Stimulated activated CD4-positive, alpha-beta T cell treated with anti-CD3 and anti-CD28 coated beads, Interleukin-2, amount 100 ng/mL, for 24 hours (primary cell): ENCODE results near the gene FOXP3.

Experiments
- DNase-seq, 2 donors: peaks; one replicate each; pipeline ENCODE4 v3.0.0-alpha.2; 2020

The FOXP3 gene

DNA sequence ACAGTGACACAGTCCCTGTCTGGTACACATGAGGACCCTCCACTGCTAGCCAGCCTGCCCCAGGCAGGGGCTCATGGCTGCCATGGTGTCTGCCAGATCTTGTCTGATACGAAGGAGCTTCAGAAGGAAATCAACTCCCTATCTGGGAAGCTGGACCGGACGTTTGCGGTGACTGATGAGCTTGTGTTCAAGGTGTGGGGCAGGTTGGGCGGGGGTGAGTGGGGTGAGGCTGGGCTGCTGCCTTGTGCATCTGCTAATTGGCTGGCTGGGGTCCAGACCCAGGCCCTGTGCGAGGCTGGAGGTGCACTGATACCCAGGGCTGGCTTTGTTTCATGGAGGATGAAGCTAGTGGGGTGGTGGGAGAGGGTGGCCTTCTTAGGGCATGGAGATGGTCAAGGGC lies 15.4 kb downstream of the FOXP3 start:
- DNase-seq: no peak

DNA sequence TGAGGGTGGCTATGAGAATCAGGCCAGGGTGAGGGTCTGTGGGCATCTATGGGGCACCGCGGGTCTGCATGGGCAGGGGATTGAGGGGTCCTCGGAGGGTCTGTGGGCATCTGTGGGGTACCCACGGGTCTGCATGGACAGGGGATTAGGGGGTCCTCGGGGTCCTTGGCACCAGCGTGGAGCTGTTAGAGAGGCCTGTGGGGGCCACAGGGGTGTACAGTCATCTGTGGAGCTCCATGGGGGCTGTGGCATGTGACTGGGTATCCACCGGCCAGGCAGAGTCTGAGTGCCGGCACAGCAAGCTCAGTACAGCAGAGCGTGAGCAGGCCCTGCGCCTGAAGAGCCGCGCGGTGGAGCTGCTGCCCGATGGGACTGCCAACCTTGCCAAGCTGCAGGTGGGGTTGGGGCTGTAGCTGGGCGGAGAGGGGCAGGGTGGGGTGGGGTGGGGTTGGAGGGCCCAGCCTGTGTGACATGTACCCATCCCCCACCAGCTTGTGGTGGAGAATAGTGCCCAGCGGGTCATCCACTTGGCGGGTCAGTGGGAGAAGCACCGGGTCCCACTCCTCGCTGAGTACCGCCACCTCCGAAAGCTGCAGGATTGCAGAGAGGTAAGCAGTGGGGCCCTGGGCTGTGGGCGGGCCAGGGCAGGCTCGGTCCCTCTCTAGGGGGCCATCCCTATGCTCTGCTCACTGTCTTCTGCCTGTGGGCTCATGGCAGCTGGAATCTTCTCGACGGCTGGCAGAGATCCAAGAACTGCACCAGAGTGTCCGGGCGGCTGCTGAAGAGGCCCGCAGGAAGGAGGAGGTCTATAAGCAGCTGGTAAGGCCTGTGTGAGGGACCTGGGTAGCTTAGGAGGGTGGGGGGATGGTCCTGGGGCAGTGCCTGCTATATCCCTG lies 16.3 kb downstream of the FOXP3 start:
- DNase-seq: no peak

DNA sequence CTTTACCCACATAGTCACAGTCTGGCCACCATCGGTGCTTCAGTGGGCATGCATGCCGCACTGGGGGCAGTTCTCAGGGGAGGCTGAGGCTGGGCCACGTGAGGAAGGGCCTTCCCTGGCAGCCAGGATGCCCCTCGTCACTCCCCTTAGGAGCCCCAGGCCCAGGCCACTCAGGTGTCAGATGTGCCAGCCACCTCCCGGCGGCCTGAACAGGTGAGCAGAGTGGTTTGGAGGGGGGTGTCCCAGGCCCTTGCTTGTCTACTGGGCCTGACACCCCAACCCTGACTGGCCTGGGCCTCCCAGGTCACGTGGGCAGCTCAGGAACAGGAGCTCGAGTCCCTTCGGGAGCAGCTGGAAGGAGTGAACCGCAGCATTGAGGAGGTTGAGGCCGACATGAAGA lies 17.2 kb downstream of the FOXP3 start:
- DNase-seq: no peak

DNA sequence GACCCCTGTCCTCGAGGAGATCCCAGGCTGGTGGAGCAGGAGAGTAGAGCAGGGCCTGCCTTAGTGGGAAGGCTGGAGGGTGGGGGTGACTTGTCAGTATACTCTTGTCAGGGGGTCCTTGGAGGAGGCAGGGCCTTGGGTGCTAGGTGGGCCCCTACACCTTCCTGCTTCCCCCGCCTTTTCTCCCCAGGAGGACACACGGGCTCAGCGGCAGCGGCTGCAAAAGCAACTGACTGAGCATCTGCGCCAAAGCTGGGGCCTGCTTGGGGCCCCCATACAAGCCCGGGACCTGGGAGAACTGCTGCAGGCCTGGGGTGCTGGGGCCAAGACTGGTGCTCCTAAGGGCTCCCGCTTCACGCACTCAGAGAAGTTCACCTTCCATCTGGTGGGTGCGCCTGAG lies 18.0 kb downstream of the FOXP3 start:
- no peak for DNase-seq

DNA sequence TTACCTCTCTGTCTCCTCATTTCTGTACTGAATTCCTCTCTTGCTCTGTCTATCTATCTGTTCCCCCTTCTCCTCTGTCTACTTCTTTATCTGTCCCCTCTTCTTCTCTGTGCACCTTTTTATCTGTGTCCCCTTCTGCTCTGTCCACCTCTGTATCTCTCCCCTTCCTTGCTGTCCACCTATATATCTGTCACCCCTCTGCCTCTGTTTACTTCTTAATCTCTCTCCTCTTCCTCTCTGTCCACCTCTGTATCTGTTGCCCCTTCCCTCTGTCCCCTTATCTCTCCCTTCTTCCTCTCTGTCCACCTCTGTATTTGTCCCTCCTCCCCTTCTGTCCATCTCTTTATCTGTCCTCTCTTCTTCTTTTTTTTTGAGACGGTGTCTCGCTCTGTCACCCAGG lies 20.3 kb downstream of the FOXP3 start:
- DNase-seq: no peak

DNA sequence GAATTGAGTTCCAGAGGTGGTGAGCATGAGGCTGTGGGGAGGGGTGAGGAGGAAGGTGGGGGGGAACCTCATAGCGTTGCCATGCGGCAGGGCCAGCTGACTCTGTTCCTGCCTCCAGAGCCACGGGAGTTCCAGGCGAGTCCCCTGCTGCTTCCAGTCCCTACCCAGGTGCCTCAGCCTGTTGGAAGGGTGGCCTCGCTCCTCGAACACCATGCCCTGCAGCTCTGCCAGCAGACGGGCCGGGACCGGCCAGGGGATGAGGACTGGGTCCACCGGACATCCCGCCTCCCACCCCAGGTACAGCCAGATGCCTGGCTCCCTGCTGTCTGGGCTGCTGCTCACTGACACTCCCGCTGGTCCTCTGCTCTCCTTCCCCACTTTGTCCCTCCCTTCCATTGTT lies 21.3 kb downstream of the FOXP3 start:
- no peak for DNase-seq

DNA sequence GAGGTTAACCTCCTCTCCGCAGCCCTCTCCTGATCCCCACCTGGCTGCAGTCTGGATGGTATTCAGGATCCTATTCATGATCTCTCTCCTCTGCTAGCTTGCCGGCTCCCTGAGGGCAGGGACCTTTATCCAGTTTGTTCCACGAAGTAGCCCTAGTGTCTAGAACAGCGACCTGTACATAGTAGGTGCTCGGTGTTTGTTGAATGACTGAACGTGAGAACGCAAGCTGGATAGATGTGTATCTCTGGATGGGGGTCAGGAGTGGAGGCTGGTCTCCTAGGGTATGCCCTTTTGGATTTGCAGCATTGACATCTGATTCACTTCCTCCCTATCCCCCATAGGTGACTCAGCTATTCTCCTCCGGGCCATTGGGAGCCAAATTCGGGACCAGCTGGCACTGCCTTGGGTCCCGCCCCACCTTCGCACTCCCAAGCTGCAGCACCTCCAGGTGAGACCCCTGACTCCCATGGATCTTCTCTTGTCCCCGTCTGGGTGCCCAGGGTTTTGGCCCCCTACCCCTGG lies 21.9 kb downstream of the FOXP3 start:
- DNase-seq: no peak

DNA sequence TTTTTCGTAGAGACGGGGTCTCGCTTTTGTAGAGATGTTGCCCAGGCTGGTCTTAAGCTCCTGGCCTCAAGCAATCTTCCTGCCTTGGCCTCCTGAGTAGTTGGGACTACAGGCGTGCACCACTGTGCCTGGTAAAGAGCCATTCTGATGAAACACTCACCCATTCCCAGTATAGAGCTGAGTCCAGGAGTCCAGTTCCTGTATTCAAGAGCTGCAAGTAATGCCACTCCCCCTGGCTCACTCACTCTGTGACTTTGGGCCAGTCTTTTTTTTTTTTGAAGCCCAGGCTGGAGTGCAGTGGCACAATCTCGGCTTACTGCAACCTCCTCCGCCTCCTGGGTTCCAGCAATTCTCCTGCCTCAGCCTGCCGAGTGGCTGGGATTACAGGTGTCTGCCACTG lies 25.8 kb downstream of the FOXP3 start:
- no peak for DNase-seq

DNA sequence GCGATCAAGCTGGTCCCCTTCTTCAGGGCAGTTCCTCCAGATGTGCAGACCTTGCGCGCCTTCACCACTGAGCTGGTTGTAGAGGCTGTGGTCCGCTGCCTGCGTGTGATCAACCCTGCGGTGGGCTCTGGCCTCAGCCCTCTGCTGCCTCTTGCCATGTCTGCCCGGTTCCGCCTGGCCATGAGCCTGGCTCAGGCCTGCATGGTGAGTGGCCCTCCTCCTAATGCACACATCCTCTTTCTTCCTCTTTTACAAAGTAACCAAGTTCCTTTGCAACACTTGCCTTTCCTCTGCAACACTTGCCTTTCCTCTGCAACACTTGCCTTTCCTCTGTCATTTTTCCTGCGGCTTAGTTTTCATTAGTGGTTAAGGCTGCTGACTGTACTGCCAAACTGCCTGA lies 27.4 kb downstream of the FOXP3 start:
- no peak for DNase-seq

DNA sequence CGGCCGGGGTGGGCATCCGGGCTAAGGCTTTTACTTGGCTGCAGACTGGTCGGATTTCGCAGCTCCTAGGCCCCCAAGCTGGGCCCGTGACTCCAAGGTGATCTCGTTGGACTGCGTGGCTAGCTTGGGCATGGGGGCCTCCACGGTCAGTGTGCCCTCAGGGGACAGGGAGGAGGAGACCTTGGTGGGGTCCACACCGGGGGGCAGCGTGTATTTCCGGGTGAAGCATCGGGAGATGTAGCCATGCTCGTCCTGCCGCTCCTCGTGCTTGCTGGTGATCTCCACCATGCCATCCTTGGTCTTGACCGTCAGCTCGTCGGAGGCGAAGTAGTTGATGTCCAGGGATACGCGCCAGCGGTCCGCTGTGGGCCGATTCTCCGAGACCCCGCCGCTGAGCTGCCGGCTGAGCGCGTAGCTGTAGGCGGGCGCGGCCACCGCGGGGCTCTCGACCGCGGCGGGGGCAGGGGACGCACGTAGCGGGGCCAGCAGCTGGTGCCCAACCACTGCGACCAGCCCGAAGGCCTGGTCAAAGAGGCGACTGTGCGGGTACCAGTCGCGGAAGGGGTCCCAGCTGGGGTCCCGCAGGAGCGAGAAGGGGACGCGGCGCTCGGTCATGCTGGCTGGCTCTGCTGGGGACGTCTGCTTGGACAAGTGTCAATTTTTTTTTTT lies 30.5 kb downstream of the FOXP3 start:
- no peak for DNase-seq

DNA sequence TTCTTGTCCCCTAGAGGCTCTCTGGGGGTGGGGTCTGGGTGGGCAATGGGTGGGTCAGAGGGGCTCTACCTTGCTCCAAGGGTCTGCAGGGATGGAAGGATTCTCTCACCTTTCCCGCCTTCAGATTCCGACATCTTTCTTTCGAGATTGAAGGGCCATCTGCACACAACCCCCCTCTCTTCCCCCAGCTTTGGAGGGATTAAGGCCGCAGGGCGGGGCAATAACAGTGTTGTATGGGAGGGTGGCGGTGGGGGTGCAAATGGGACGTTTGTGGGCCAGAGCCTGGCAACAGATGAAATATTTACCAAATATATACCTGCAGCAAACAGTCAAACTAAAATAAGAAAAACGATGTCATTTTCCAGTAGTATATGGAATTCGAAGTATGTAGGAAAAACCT lies 31.3 kb downstream of the FOXP3 start, which contains the start of gene CACNA1F:
Gene CACNA1F (minus strand): TSS at position 165 of the 400 bp plus-strand sequence. CDS start 31 bp downstream, at position 134.
- no peak for DNase-seq

DNA sequence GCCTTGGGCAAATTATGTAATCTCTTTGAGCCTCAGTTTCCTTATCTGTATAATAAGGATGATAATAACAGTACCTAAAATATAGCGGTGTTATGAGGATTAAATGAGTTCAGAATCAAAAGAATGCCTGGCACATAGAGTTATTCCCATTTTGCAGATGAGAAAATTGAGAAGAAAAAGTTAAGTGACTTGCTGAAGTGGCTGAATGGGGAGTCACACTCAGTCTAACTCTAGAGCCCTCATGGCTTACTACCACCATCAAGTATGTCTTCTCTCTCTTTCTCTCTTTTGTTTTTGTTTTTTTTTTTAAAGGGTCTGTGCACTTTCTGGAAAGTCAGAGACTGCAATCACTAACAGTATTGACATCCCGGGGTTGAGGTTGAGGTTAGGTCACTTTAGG lies 32.0 kb downstream of the FOXP3 start:
- no peak for DNase-seq

DNA sequence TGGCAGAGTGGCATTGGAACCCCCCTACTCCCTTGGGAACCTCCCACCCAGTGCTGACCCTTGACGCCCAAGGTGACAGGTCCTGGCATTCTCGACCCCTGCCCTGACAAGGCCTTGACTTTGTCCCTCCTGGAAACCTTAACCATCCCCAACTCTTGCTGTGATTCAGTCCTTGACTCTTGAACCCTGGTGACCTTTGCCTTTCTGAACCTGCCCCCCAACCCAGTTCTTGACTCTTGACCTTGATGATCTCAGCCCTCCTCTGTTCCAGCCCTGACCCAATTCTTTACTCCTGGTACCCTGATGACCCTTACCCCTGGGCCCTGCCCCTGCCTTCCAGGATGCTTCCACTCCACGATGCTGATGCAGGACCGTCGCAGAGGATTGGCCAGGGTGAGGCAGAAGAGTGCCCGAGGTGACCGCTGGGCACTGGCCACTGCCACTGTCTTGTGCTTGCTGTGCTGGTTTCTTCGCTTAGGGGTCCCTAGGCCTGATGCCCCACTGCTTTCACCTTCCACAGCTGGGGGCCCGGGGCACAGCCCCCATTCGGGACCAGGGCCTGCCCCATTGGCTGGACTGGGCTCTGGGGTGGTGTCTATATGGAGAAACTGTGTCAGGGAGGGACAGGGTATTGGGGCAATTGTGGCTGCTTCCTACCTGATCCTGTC lies 33.0 kb downstream of the FOXP3 start:
- no peak for DNase-seq

DNA sequence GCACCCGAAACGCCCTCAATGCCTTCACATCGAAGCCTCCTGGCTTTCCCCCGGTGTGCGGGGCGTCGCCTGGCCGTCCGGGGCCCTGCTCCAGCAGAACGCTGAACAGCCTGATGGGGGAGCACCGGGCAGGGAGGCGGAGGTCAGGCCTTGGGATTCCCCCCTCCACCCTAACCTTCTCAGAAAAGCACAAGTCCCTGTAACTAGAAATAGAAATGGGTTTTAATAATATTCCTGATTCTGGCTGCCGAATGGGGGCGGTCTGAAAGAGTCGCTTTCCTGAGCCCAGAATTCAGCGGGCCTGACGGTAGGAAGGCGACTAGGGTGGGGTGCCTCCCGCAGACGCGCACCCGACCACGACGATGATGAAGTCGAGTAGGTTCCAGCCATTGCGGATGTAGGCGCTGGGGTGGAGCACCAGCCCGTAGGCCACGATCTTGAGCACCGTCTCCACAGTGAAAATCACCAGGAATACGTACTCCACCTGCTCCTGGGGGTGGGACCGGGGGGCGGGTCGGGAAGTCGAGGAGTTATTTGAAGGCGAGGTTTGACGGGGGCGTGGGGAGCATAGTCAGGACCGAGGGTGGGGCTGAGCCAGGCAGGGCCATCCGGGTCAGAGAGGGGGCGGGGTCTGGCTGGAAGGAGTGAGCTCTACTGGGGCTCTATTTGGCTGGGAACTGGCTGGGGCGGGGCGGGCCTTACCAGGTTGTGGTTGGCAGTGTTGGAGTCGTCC lies 33.8 kb downstream of the FOXP3 start:
- DNase-seq: peak; percentile 62 to 74

DNA sequence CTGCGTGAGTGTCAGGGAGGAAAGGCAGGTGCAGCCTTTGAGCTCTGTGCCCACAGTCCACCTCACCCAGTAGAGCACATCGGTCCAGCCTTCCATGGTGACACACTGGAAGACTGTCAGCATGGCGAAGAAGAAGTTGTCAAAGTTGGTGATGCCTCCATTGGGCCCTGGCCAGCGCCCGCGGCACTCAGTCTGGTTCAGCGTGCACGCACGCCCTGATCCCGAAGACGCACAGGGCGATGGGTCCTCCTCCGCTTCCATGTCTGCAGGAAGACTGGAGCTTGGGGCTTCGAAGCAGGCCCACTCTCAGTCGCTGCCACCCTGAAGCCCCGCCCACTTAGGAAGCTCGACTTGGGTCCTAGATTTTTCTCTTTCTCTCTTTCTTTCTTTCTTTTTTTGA lies 36.3 kb downstream of the FOXP3 start:
- DNase-seq: no peak

DNA sequence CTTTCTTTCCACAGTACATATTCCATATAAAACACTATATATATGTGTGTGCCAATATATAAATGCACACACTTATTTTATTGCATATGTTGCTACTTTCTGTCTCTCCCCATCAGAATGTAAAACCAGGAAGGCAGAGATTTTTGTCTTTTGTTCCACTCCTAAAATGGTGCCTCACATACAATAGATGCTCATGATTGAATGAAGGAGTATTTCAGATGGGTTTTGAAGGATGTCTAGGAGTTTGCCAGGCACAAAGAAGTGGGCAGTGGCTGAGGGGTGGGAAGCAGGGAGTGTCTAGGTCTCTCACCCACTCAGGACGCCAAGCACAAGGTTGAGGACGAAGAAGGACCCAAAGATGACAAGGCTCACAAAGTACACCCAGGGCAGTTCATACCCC lies 36.8 kb downstream of the FOXP3 start:
- no peak for DNase-seq

DNA sequence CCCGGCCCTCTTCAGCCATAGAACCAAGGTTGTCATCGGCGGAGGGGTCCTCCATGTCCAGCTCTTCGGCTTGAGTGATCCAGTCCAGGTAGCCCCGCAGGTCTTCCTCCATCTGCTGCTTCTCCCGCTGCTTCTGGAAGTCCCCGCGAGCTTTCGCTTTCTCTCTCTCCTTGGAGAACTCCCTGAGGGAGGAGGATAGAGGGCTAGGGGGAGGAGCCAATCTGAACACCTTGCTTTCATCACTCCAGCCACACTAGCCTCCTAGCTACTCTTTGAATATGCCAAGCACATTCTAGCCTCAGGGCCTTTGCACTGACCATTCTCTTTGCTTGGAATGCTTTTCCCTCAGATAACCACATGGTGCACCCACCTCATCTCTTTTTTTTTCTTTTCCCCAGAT lies 37.6 kb downstream of the FOXP3 start:
- DNase-seq: no peak

DNA sequence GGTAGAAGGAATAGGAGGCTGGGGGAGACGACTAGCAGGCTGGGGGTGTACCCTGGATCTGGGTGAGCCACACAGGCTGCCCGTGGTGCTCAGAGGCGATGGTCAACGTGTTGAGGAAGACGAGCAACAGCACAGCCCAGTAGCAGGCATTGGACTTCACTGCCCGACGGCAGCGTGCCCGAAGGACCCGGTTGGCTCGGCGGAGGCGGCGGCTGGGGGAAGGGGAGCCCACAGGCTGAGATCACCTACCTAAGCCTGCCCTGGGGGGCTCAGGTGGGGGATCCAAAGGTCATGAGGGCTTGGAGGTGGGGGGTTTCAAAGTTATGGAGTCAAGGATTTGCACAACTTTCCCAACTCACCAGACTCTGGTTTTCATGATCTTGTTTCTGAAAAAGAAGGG lies 38.7 kb downstream of the FOXP3 start:
- no peak for DNase-seq

DNA sequence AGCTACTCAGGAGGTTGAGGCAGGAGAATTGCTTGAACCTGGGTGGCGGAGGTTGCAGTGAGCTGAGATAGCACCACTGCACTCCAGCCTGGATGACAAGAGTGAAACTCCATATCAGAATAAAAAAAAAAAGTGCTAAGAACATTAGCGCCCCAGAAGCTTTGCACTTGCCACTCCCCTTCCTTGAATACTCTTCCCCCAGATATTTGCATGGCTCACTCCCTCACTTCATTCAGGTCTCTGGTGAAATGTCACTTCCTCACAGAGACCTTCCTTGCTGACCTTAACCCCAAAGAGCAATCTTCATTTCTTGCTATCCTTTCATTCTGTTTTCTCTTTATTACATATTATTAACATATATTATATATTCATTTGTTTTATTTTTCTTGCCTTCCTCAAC lies 42.6 kb downstream of the FOXP3 start:
- no peak for DNase-seq

DNA sequence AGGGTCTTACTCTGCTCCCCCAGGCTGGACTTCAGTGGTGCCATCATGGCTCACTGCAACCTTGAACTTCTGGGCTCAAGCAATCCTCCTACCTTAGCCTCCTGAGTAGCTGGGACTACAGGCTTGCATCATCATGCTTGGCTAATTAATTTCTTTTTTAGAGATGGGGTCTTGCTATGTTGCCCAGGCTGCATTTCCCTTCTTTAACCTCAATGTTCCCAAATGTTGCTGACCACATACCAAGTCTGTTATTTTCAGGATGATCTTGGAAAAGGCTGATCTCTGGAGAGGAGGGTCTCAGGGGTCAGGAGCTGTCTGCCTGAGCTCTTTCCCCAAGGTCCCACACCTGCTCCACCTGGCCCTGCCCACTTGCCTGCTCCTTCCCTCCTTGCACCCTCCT lies 44.4 kb downstream of the FOXP3 start:
- no peak for DNase-seq

DNA sequence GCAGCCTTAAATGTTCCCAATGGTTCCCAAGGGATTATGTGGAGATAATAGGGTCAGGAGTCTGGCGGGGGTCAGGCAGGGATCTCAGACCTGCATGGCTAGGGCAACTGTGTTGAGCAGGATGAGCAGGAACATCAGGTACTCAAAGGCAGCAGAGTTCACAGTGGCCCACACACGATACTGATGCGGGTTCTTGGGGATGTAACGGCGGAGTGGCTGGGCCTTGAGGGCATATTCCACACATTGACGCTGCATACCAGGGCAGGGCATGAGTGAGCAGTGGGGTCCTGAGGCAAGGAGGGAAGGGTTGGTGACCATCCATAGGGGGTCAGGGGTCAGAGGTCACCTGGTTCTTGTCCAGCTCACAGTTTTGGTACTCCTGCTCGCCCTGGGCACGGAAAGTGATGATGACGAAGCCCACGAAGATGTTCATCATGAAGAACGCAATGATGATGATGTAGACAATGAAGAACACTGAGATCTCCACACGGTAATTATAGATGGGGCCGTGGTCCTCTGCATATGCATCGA lies 49.4 kb downstream of the FOXP3 start:
- DNase-seq: no peak

DNA sequence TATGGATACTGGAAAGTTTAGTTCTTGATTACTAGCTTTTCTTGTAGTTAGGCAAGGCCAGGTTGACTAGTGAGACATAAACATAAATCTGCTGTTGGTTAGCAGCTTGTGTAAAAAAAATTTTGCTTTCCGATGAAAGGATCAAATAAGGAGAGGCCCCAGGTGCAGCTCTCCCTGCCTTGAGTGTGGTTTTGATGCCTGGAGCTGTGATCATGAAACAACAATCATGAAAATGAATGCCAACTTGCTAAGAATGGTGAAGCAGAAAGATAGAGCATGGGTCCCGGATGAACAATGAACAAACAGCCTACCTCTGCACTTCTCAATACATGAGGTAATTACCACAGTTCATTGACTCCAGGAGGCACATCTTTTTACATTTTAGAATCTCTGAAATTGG lies 50.1 kb downstream of the FOXP3 start:
- no peak for DNase-seq

DNA sequence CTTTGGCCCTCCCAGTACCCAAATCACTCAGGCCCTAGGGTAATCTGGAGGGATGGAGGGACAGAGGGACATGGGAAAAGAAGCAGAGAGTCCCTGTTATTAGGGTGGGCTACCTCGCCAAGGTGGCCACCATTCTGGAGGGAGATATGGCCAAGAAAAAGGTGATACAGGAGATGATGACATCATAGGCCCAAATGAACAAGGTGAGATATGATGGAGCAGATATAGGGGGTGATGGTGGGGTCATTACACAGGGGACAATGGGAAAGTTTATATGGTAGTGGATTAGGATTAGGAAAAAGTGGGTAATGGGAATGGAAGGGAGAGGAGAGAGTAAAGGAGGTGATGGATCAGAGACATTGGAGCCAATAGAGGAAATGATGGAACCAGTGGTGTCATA lies 51.6 kb downstream of the FOXP3 start:
- no peak for DNase-seq
